NCI-H2227 treated with DMSO at 0.1 percent for 48 hours (cell line): ENCODE data around the gene AMBN.
A peak's percentile ranks its signal among the peaks of the same experiment; 100 is the strongest.
"Not testable (repeated sequence)": the region's sequence is repeated elsewhere in the genome, so short reads cannot be mapped to it uniquely, and the experiment has no call there.

ENCODE experiments used
- DNase-seq: peaks from one replicate; lab custom pipeline; 2025; lab: John Stamatoyannopoulos, UW

AMBN gene

DNA sequence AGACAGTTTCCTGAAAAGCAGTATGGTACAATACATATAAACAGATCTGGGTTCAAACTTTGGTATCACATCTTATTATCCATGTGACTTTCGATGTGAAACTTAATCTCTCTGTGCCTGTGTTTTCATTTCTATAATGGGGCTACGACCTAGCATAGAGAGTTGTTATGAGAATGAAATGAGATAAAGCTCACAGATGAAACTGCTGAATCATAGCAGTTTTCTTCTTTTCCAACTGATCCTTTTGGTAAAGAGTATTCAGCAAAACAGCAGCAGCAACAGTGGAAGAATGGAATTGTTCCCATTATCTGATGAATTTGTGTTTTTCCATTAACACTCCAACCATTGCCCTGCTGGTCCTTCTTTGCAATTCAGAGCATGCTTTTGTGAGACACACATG is 16.3 kb downstream of the AMBN start:
- DNase-seq, result no peak

DNA sequence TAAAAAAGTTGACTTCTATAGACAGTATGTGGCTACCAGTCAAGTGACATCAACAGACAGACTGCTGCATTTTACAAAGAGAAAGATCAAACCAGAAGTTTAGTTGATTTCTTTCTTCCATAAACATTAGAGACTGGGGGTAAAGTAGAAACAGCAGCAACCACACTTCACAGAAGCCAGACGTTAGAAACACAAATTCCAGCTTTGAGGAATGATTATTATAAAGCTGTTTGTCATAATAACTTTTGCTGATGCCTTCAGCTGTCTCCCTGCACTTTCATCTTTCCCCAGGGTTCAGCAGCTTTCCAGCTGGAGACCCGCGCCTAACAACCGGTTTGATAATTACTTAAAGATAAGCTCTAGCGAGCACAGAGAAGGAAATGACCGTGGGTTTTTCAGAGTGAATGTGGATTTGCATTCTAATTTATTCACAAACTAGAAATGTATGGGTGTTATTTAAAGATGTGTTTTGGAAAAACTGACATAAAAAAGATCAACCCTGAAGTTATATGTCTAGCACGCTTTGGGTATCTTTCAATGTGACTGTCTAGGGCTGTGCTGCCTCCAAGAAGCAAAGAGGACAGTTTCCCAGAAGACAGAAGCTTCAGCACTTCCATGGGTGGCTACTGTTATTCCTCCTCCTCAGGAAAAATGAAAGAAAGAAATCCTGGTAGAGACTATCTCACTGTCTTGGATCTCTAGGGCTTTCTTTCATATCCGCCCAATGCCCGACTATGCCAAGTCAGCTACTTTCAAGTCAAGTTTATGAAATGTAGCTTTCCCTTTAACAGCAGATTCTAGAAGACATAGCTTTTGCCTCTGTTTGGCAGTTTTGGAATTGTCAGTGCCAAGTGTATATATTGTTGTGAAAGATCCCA is 21.5 kb downstream of the AMBN start:
- no peak for DNase-seq

- DNase-seq, result no peak
These were observed 22.1 kb downstream of the AMBN start for GRCh38 chr4:70614184-70614555.

- DNase-seq, result no peak
These were observed 27.2 kb downstream of the AMBN start for GRCh38 chr4:70619288-70619687.

DNA sequence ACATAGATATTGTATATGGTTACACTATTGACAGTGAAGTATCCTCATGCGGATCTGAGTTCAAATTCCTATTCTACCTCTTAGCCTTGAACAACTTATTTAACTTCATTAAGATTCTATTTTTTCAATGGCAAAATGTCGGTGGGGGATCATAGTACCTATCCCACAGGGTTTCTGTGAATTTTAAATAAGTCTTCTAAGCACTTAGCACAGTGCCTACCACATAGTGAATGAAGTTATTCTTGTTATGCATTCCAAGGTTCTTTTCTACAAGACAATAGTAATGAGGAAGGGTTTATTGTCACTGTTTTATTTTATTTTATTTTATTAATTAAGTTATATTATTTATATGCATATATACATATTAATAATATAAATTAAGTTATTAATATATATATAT is 27.7 kb downstream of the AMBN start:
- no peak for DNase-seq

DNA sequence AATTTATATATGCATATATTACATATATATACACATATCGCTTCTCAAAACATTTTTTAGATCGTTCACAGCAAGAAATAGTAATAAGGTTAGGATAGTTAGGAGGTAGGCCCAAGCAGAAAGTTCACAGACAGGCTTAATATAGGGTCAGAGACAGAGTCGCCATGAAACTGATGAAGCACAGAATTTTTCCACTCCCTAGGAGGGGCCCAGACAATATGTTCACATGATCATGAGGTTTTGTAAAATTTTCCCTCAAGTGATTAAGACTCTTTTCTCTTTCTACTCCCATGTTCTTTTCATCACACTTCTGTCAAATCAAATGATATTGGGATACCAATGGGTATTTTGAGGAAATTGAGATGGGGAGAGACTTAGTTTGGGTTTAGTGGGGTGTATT is 31.3 kb downstream of the AMBN start:
- no peak for DNase-seq

DNA sequence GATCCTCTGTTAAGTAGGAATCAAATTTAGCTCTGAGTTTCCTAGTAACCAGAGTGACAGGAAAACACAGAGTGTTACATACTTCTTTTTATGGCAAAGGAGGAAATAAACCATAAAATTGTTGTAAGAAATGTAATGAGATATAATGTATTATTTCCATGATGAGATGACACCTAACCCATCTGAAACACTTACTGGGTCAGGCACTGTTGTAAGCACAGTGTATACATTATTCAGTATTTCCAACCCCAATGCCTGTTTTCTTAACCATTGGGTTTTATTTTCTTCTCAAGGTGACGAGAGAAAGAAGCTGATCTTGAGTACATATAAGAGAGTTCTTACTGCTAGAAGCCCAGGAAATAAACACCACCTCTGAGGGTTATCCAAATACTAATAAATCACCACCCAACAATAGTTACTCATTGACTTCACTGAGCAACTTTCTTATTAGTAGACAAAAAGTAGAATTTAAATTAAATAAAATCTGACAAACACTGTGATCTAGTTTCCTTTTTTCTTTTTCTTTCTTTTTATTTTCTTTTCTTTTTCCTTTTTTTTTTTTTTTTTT is 32.3 kb downstream of the AMBN start:
- no peak for DNase-seq

- no peak for DNase-seq
These were observed 35.6 kb downstream of the AMBN start for GRCh38 chr4:70627620-70628019.

DNA sequence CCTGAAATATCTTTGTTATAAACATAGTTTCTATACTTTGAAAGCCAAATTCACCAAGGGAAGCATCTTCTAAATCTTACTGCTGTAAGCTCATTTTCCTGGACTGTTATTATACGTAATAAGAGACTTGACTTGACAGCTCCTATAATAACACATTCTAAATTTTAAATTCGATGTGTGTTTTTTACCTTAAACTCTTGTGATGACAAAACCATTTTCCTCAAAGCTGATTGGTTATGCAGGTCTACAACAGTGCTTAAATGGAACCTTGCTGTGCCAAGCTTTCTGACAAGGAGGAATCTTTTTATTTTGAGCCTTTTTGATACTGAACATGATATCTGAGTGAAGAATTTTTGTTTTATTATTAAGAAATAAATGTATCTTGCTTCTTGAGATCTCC is 36.4 kb downstream of the AMBN start, which contains the start of gene ENAM:
Gene ENAM (plus strand): TSS at position 301 of the 400 bp plus-strand sequence. CDS start 757 bp downstream, outside the sequence.
- DNase-seq, result no peak

DNA sequence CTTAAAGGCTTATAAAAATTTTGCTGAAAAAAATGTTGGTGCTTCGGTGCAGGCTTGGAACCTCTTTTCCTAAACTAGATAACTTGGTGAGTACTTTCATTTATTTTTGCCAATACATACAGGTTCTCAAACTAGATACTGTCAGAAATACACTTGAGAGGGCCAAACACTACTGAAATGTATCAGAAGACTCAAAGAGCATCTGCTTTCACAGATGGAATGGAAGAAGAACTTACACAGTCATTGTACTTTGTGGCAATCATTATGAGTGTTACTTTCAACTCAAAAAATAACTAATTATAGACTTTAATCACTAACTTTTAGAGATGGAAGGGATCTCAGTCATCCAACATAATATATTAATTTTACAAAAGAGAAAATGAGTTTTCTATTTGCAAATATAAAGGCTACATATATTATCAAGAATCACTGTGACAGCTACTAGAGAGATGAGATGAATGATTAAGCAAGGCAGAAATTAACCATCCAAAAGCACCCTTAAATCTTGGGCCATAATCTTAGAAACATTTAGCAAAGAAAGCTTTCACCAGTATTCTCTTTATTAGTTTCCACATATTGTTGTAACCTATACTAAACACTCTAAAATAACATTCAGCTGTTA is 37.5 kb downstream of the AMBN start:
- DNase-seq, result no peak

GRCh38 chr4:70630162-70630561 is 38.1 kb downstream of the AMBN start:
- DNase-seq, result no peak

GRCh38 chr4:70632028-70632427 is 40.0 kb downstream of the AMBN start:
- no peak for DNase-seq

DNA sequence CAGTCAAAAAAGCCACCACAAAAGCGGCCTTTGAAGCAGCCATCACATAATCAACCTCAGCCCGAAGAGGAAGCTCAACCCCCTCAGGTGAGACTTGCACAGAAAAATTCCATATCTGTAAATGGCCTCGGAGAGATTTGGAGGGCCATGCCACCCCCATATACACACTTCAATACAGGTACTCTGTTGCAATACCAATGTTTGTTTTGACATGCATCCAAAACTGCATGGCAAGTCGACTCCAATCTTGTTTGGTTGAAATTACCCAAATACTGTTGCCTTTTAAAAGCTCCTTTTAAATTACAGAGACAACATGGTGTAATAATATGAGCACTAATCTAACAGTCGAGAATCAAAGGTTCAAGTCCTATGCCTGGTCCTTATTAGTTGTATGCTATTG is 42.4 kb downstream of the AMBN start:
- no peak for DNase-seq

- no peak for DNase-seq
These were observed 45.3 kb downstream of the AMBN start for GRCh38 chr4:70637239-70637913.

- DNase-seq, result no peak
These were observed 48.1 kb downstream of the AMBN start for GRCh38 chr4:70640192-70640591.

- DNase-seq, result not testable (repeated sequence)
These were observed 58.7 kb downstream of the AMBN start for GRCh38 chr4:70650741-70651140.

- peak; percentile 26 for DNase-seq
These were observed 59.9 kb downstream of the AMBN start for GRCh38 chr4:70651864-70652506.

- no peak for DNase-seq
These were observed 62.6 kb downstream of the AMBN start for GRCh38 chr4:70654605-70655011.
